GM18868 (cell line): Measurements from ENCODE around the gene ADCY10.

Experiments
- ATAC-seq: cut with Tn5 transposase; IDR thresholded peaks from one replicate; pipeline ENCODE4 v1.9.1; 2021; ENCODE audit warnings: mild to moderate bottlenecking, moderate library complexity; ENCODE audit not compliant: unreplicated experiment

The ADCY10 gene

DNA sequence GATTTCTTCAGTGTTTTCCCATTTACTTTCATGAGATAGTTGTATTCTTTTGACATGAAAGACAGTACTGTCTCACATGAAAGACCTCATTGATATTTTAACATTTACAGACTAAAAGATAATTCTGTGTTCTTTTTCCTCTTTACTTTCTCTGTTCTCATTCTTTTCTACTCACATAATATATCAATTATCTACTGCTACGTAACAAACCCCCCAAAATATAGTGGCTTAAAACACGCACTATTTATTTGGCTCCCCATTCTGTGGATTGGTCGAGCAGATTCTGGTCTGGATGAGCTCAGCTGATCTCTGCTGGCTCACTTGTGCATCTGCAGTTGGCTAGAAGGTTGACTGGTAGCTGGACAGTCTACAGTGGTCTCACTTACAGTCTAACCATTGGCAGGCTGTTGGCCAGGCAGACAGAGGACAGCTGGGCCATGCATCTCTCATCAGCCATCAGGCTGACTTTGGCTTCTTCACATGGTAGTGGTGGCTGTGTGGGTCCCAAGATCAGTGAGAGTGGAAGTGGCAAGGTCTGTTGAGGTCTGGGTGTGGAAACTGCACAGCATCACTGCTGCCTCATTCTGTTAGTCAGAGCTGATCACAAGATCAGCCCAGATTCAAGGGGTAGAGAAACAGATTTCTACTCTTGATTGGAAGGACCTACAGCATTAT is 128.9 kb downstream of the ADCY10 start:
- no peak for ATAC-seq

DNA sequence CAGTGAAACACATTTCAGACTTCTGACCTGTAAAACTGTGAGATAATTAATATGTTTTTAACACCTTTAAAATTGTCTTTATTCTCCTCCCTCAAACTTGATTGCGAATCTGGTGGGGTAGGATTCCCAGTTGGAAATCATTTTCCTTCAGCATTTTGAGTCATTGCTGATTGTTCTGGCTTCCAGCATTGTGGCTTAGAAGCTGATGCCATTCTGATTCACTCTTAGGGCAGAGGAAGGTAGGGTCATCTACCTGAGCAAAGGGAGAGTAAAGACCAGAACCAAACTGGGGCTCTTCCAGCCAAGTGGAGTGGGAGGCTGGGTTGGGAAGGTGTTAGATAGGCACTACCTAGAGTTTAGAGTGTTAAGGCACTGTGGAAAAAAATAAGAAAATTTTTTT is 131.0 kb downstream of the ADCY10 start:
- ATAC-seq = no peak

DNA sequence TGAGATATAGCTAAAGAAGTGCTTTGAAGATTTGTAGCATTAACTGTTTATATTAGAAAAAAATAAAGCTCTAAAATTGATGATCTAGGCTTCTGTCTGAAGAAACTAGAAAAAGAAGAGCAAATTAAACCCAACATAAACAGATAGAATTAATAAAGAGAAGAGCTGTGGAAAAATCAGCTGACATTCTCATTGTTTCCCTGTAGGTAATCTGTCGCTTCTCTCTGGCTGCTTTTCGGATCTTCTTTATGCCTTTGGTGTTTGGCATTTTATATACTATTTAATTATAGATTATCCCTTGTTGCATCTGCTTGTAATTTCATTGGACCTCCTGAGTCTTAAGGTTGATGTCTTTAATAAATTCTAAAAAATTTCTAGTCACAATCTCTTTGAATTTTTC is 132.4 kb downstream of the ADCY10 start:
- ATAC-seq = no peak

DNA sequence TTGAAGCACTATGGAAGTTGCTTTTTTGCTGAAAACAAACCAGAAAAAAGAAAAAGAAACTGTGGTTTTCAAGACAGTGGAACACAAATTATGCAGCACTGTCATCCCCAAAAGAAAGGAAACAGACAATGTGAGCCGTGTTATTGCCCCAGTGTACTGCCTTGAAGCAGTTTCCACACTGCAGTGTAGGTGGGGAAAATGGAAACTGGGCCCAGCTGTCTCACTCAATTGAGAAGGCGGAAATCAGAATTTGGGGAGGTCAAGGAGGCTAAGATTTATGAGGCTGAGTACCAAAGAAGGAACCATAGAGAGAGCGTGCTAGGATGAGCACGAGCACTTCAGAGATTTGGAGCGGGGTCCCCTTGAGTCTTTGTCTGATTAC is 136.7 kb downstream of the ADCY10 start:
- ATAC-seq = no peak

DNA sequence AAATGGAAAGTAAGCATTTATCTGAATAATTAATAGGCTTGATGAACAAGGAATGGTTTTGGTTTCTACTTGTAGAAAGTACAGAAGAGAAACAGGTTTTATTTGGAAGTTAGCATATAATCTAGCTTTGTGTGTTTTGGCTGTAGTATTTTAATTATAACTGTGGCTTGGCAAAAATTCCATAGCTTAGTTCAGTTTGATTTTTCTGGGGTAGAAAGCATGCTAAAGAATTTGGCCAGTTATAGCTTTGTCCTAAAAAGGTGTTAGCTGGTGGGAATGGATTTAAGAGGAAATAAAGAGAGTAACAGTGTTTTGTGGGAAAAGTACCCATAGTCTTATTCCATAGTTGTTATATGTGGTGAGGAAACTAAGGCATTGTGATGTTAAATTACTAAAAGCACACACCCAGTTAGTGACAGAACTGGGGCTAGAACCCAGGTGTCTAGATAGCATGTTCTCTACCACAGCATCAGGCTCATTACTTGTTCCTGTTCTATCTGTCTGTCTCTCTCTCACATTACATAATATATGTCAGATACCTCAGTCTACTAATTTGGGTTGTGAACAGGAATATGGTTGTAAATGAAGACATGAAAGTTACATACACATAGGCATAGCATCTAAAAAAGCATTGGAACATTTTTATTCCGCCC is 137.2 kb downstream of the ADCY10 start:
- no peak for ATAC-seq

DNA sequence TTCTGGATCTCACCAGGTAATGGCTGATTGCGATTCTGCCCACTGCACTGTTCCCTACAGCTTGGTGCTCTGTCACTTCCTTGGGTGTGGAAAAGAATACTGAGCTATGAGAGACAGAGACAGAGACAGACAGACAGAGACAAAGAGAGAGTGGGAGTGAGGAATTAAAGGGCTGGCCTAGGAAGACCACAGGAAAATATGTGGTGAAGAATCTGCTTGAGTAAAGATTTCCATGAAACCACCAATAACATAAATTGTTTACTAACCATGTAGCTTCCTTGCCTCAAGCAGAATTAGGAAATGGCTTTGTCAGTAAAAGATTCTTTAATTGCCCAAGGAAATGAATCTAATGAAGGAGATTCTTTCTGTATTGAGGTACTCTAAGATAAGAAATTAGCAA is 137.8 kb downstream of the ADCY10 start:
- no peak for ATAC-seq

DNA sequence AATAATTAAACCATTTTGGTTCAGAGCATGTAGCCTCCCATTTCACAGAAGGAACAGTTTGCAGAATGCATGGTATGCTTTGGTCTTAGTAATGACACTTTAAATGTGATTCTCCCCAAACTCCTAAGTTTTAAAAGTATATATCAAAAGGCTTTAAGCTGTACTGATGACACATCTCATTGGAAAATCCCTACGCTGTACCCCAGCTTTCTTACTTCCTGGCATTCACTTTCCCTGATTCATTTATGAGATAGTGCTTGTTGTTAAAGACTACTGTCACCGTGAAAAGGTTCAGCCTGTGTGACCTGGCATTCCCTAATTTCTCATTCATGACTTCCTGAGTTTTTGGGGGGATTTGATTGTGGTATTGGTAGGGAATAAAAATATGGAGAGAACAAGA is 138.8 kb downstream of the ADCY10 start:
- no peak for ATAC-seq

DNA sequence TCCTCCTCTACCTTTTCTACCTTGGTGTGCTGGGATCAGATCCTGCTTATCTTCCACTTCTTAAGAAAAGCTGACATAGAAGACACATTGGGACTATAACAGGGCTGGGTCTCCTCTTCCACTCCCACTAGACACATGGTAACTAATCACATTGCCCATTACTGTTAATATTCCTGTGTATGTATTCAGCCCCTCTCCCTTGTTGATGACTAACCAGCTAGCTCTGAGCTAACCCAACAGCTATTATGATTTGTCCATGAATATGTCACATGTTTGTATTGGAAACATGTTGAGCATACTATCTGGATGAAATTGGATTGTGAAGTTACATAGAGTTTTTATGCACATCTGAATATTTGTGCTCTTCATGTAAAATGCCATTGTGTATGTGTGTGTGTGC is 139.2 kb downstream of the ADCY10 start:
- ATAC-seq = no peak

DNA sequence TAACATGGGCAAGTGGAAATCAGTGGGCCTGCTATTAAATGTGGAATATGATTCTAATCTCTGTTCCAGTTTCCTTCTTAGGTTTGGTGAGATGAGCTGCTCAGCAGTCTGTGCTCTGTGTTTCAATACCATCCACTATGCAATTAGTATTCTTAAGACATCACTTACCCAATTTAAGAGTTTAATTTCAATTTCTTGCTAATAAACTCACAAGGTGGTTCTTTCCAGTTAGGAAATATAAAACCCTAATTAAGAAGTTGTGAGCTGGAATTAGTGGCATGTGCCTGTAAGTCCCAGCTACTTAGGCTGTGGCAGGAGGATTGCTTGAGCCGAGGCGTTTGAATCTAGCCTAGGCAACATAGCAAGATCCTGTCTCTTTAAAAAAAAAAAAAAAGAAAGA is 140.4 kb downstream of the ADCY10 start:
- no peak for ATAC-seq

DNA sequence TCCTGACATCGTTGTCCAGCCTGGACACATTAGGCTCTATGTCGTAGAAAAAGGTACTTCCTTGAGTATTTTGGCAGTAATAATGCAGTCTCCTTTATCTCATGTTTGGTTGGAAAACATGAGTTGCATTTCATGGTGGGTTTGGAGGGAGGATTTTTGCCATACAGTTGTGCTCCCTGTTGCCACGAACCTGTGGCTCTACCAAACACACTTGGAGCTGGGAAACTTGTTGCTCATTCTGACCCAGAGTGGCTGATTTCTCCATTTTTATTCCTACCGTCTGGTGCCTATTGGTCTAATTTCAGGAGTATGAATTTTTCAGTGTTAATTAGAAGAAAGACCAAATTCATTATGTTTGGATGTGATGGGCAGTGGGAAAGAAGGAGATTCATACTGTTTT is 141.5 kb downstream of the ADCY10 start:
- no peak for ATAC-seq

DNA sequence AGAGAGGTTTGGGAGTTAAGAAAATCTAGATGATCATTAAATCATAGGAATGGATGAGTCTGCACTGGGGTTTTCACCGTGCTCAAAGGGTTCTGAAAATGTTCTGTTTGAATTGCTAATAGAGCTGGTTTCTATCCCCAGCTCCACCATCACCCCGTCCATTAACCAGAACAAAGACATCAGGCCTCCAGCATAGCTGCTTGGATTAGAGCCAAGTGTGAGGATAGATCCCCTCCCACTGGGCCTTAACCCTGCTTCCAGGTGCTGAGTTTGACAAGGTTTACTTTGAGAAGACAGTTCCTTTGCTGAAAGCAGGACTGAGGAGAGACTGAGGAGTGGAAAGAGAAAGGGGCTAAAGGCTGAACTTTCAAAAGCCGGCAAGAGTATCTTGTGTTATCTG is 143.8 kb downstream of the ADCY10 start:
- ATAC-seq = no peak

DNA sequence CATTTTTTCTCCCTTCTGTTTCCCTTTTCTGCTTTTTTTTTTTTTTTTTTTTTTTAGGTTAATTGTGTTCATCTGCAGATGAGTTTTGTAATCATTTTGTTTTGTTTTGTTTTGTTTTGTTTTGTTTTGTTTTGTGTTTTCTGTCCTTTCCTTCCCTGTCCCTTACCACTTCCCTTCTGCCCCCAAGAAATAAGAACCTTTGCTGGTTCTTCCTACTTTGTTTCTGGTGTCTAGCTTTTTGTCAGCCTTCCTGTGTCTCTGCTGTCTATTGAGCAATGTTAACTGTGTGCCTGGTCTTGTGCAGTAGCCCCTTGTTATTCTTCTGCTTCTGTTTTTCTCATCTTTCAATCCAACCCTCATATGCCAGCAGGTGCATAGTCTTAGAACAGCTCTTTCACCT is 146.2 kb downstream of the ADCY10 start:
- no peak for ATAC-seq

DNA sequence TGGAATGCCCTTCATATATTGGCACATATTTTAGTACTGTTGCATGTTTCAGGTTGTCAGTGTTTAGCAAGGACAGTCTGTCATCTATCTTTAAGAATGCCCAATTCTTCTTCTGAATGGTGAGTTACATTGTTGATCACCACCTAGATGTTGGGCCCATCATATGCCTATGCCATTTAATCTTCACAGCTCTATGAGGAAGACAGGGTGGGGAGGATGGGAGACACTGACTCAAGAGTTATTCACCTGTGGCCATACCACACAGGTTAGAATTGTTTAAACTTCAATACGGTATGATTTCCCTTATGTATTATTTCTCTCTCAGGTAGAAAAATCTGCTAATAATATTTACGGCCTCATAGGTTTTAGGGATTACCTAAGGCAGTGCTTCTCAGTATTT is 147.4 kb downstream of the ADCY10 start:
- no peak for ATAC-seq

DNA sequence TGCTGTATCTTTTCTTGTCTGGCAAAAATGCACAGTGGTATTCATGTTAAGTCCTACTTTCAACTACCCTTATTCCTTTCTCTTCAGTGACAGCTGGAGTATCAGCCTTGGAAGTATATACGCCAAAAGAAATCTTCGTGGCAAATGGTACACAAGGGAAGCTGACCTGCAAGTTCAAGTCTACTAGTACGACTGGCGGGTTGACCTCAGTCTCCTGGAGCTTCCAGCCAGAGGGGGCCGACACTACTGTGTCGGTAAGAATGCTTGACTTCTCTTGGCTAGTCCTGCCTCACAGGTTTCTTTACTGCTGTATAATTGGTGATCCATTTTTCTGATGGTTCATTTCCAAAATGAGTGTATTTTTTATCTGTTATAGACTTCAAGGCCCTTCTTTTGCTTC is 148.4 kb downstream of the ADCY10 start:
- ATAC-seq = no peak

DNA sequence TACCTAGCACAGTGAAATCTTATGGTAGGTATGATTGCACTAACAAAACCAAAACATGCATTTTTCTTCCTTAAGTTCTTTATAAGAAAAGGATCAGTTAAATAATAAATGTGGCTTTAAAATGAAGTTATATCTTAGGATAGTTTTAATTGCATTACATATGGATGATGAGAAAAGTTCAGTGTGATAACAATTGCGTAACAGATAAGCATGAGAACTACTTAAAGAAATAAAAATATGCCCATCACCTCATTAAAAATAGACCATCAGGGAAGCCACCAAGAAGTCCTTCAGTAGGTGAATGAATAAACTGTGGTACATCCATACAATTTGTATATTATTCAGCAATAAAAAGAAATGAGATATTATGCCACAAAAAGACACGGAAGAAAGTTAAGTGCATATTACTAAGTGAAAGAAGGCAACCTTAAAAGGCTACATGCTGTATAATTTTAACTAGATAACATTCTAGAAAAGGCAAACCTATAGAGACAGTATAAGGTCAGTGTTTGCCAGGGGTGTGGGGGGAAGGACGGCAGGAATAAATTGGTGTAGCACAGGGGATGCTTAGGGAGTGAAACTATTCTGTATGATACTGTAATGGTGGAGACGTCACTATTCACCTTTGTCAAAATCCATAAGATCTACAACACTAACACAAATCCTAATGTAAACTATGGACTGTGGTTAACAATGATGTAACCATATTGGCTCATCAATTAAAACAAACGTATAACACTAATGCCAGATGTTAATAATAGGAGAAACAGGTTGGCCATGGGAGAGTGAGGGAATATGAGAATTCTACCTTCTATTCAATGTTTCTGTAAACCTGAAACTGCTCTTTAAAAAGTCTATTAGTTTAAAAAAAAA is 149.2 kb downstream of the ADCY10 start:
- ATAC-seq = no peak

DNA sequence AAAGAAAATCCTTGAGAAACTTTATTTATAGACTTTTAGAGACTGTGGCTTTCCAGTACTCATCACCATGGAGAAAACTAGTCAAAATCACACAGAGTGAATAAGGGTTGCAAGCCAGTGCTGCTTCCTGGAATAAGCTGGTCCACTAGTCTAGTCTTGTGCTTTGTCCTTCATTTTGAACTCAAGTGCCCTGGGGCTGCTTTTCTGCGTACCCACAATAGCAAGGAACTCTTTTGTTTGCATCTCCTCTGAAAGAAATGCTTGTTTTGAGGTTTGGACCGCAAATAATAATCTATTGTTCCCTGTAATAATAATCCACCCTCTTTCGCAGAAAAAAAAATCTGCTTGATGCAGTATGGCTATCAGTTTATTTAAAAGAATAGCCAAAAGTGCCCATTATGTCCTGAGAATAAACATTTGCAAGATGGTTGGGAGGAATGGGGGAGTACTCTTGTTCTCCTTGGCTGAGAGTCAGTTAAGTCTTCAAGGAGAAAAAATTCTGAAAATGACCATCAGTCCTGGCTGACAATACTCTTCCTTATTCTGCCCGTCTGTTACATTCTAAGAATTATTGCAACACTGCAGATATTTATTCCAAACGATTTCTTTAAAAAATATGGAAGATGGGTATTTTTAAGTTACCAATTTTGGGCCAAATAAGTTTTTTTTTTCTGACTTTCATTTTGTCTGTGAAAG is 150.3 kb downstream of the ADCY10 start:
- no peak for ATAC-seq

DNA sequence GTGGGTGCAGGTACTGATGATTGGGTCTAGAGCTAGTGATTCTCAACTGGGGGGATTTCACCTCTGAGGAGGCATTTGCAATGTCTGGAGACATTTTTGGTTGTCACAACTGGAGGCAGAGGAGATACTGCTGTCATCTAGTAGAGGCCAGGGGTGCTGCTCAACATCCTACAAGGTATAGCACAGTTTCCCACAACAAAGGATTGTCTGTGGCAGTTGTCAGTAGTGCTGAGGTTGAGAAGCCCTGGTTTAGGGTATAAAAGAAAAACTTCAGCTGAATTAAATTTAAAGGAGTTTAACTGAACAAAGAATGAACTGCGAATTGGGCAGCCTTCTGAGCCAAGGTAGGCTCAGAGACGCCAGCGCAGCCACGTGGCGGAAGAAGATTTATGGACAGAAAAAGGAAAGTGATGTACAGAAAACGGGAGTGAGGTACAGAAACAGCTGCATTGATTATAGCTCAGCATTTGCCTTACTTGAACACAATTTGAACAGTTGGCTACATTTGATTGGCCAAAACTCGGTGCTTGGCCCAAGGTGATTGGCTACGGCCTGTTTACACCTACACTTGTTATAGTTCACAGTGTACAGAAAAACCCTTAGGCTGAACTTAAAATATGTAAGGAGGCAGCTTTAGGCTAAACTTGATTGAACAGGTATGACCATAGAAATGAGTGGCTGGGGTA is 151.7 kb downstream of the ADCY10 start:
- ATAC-seq = no peak

DNA sequence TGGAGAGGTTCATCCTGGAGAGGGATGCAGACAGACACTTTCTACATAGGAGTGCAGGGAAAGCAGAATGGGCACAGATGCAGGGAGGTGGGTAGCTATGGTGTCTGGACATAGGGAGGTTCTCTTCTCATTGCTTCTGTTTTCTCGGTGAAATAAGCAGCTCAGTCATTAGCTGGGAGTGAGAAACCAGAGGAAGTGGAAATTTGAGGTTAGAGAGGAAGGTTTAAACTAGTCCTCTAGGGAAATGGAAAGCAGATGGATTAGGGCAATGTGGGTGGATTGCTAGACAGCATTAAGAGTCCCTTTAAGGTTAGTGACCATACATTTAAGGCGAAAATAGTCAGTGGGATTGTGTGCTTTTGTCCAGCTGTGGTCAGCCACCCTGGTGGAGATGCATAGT is 152.5 kb downstream of the ADCY10 start:
- ATAC-seq = no peak
